ENCODE measurements around the gene CCDC6. TPM values are rescaled to one million over a fixed set of nuclear protein-coding genes. Genes with fewer than 3 reads are reported as not detected.
"Not testable (repeated sequence)": the region's sequence is repeated elsewhere in the genome, so short reads cannot be mapped to it uniquely, and the experiment has no call there.

CCDC6 gene
- total and polyA plus RNA-seq, 2 experiments from 2014 or later, result 22.3 to 49.8 TPM

DNA sequence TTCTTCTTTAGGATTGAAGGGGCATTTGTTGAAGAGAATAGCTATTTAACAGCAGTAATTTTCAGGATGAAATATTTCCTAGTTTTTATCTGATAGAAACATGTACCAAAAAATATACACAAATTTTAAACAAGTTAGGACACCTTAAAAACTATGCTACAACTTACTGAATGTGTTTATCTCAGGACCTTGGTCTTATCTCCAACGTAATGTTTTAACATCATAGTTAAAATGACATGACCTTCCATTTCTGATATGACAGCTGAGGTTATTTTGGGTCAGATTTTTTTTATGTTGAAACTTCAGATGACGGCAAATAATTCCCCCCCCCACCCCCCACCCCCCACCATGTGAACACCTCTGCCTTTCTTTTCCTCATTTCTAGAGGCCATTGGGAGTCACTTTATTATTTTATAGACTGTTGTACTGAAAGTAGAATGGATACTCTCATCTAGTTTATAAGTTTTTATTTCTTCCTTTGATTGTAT is 161.1 kb downstream of the CCDC6 start:
- no peaks in the 10 kb centered on the region for H3K9me2 ChIP-seq (replicated peaks; ENCODE audit: insufficient read depth)
- H3K79me2 ChIP-seq, result no peaks in the 10 kb centered on the region
- no peak overlapping the region for H3K27ac ChIP-seq
- no peaks in the 10 kb centered on the region for H3K9me3 ChIP-seq (ENCODE audit: low read depth)
- no peaks in the 10 kb centered on the region for H4K20me1 ChIP-seq (ENCODE audit: insufficient read depth, poor library complexity, severe bottlenecking)
- 57% methylated on average over 2 of the region's 2 CpGs for WGBS (ENCODE audit: low lambda C conversion rate, missing lambda C conversion rate)
- TF ChIP-seq EZH2 (IDR thresholded peaks at IDR 0.05; ENCODE audit: borderline replicate concordance) (no peak), EZH2phosphoT487 (IDR thresholded peaks at IDR 0.05; ENCODE audit: low read depth, severe bottlenecking, unreplicated experiment) (no peak)
- TF ChIP-seq, protein P1, sequence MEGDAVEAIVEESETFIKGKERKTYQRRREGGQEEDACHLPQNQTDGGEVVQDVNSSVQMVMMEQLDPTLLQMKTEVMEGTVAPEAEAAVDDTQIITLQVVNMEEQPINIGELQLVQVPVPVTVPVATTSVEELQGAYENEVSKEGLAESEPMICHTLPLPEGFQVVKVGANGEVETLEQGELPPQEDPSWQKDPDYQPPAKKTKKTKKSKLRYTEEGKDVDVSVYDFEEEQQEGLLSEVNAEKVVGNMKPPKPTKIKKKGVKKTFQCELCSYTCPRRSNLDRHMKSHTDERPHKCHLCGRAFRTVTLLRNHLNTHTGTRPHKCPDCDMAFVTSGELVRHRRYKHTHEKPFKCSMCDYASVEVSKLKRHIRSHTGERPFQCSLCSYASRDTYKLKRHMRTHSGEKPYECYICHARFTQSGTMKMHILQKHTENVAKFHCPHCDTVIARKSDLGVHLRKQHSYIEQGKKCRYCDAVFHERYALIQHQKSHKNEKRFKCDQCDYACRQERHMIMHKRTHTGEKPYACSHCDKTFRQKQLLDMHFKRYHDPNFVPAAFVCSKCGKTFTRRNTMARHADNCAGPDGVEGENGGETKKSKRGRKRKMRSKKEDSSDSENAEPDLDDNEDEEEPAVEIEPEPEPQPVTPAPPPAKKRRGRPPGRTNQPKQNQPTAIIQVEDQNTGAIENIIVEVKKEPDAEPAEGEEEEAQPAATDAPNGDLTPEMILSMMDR (IDR thresholded peaks at IDR 0.05; ENCODE audit: poor library complexity), result no peak
- no peak overlapping the region for H2AFZ ChIP-seq
- no peaks in the 10 kb centered on the region for H3K36me3 ChIP-seq (replicated peaks; ENCODE audit: insufficient read depth, low read depth)
- no peak overlapping the region for H3K4me3 ChIP-seq
- no peaks in the 10 kb centered on the region for H3K27me3 ChIP-seq
- no peaks in the 10 kb centered on the region for H3K4me1 ChIP-seq (ENCODE audit: insufficient read depth)
- peak overlapping the region; percentile 10 for H3K4me2 ChIP-seq
- no peak for DNase-seq (ENCODE audit: low spot score)

DNA sequence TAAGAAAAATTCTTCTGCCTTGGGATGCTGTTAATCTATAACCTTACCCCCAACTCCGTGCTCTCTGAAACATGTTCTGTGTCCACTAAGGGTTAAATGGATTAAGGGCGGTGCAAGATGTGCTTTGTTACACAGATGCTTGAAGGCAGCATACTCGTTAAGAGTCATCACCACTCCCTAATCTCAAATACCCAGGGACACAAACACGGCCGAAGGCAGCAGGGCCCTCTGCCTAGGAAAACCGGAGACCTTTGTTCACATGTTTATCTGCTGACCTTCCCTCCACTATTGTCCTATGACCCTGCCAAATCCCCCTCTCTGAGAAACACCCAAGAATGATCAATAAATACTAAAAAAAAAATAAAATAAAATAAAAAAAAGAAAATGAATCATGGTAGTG is 161.6 kb downstream of the CCDC6 start:
- WGBS (ENCODE audit: low lambda C conversion rate, missing lambda C conversion rate), result 59% methylated on average over 6 of the region's 6 CpGs
- H3K79me2 ChIP-seq; H3K9me2 ChIP-seq (replicated peaks; ENCODE audit: insufficient read depth); DNase-seq (ENCODE audit: low spot score); H3K9me3 ChIP-seq (ENCODE audit: low read depth); H3K27ac ChIP-seq; H2AFZ ChIP-seq; H3K27me3 ChIP-seq; H3K4me3 ChIP-seq; H3K36me3 ChIP-seq (replicated peaks; ENCODE audit: insufficient read depth, low read depth); H3K4me1 ChIP-seq (ENCODE audit: insufficient read depth); H4K20me1 ChIP-seq (ENCODE audit: insufficient read depth, poor library complexity, severe bottlenecking): not testable (repeated sequence)
- H3K4me2 ChIP-seq, result peak overlapping the region; percentile 10

DNA sequence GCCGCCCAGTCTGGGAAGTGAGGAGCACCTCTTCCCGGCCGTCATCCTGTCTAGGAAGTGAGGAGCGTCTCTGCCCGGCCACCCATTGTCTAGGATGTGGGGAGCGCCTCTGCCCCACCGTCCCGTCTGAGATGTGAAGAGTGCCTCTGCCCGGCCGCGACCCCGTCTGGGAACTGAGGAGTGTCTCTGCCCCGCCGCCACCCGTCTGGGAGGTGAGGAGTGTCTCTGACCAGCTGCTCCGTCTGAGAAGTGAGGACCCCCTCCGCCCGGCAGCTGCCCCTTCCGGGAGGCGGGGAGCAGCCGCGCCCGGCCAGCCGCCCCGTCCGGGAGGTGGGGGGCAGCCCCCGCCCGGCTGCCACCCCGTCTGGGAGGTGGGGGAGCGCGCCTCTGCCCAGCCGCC is 162.2 kb downstream of the CCDC6 start:
- not testable (repeated sequence) for H4K20me1 ChIP-seq (ENCODE audit: insufficient read depth, poor library complexity, severe bottlenecking); H3K36me3 ChIP-seq (replicated peaks; ENCODE audit: insufficient read depth, low read depth); H3K9me2 ChIP-seq (replicated peaks; ENCODE audit: insufficient read depth); H2AFZ ChIP-seq; H3K27me3 ChIP-seq; H3K79me2 ChIP-seq; DNase-seq (ENCODE audit: low spot score); H3K9me3 ChIP-seq (ENCODE audit: low read depth); H3K4me3 ChIP-seq; H3K27ac ChIP-seq; H3K4me1 ChIP-seq (ENCODE audit: insufficient read depth); H3K4me2 ChIP-seq
- 96% methylated on average over 22 of the region's 32 CpGs for WGBS (ENCODE audit: low lambda C conversion rate, missing lambda C conversion rate)

DNA sequence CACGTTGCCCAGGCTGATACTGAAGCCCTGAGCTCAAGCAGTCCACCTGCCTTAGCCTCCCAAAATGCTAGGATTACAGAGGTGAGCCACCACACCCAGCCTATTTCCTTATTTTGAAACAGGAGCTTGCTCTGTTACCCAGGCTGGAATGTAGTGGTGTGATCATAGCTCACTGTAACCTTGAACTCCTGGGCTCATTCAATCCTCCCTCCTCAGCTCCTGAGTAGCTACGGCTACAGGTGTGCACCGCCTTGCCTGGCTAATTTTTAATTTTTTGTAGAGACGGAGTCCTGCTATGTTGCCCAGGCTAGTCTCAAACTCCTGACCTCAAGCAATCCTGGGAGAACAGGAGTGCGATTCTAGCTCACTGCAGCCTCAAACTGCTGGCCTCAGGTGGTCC is 164.8 kb downstream of the CCDC6 start:
- H3K27ac ChIP-seq, result no peak overlapping the region
- H3K9me3 ChIP-seq (ENCODE audit: low read depth), result no peaks in the 10 kb centered on the region
- no peak for DNase-seq (ENCODE audit: low spot score)
- TF ChIP-seq, protein P1 (IDR thresholded peaks at IDR 0.05; ENCODE audit: poor library complexity), result no peak
- TF ChIP-seq EZH2 (IDR thresholded peaks at IDR 0.05; ENCODE audit: borderline replicate concordance), result no peak
- no peak for TF ChIP-seq EZH2phosphoT487 (IDR thresholded peaks at IDR 0.05; ENCODE audit: low read depth, severe bottlenecking, unreplicated experiment)
- H3K36me3 ChIP-seq (replicated peaks; ENCODE audit: insufficient read depth, low read depth), result no peaks in the 10 kb centered on the region
- H3K4me3 ChIP-seq, result no peak overlapping the region
- no peaks in the 10 kb centered on the region for H3K27me3 ChIP-seq
- H3K79me2 ChIP-seq, result no peaks in the 10 kb centered on the region
- H2AFZ ChIP-seq, result no peak overlapping the region
- no peaks in the 10 kb centered on the region for H3K4me1 ChIP-seq (ENCODE audit: insufficient read depth)
- no peaks in the 10 kb centered on the region for H3K9me2 ChIP-seq (replicated peaks; ENCODE audit: insufficient read depth)
- WGBS (ENCODE audit: low lambda C conversion rate, missing lambda C conversion rate), result 79% methylated on average over 5 of the region's 5 CpGs
- no peaks in the 10 kb centered on the region for H4K20me1 ChIP-seq (ENCODE audit: insufficient read depth, poor library complexity, severe bottlenecking)
- H3K4me2 ChIP-seq, result no peak overlapping the region

DNA sequence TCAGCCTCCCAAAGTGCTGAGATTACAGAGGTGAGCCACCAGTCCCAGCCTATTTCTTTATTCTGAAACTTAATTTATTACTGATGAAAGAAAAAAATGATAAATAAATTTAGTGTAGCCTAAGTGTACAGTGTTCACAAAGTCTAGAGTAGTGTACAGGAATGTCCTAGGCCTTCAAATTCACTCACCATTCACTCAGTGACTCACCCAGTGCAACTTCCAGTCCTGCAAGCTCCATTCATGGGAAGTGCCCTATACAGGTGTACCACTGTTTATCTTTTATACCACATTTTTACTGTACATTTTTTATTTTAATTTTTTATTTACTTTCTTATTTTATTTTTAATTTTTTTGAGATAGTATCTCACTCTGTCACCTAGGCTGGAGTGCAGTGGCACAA is 165.3 kb downstream of the CCDC6 start:
- no peak for TF ChIP-seq EZH2 (IDR thresholded peaks at IDR 0.05; ENCODE audit: borderline replicate concordance)
- TF ChIP-seq EZH2phosphoT487 (IDR thresholded peaks at IDR 0.05; ENCODE audit: low read depth, severe bottlenecking, unreplicated experiment), result no peak
- TF ChIP-seq, protein P1 (IDR thresholded peaks at IDR 0.05; ENCODE audit: poor library complexity), result no peak
- no peaks in the 10 kb centered on the region for H3K9me3 ChIP-seq (ENCODE audit: low read depth)
- no peaks in the 10 kb centered on the region for H3K79me2 ChIP-seq
- no peak overlapping the region for H2AFZ ChIP-seq
- H3K27ac ChIP-seq, result no peak overlapping the region
- DNase-seq (ENCODE audit: low spot score), result no peak
- no peaks in the 10 kb centered on the region for H3K9me2 ChIP-seq (replicated peaks; ENCODE audit: insufficient read depth)
- no peak overlapping the region for H3K4me2 ChIP-seq
- no peaks in the 10 kb centered on the region for H3K36me3 ChIP-seq (replicated peaks; ENCODE audit: insufficient read depth, low read depth)
- no peaks in the 10 kb centered on the region for H4K20me1 ChIP-seq (ENCODE audit: insufficient read depth, poor library complexity, severe bottlenecking)
- H3K4me1 ChIP-seq (ENCODE audit: insufficient read depth), result no peaks in the 10 kb centered on the region
- no peak overlapping the region for H3K4me3 ChIP-seq
- no peaks in the 10 kb centered on the region for H3K27me3 ChIP-seq
